ENCODE measurements around the gene PLPPR4. TPM values are rescaled to one million over a fixed set of nuclear protein-coding genes. Genes with fewer than 3 reads are reported as not detected.

The PLPPR4 gene
- total RNA-seq, 4 donors from 2014 or later: 1.8 to 7.2 (median 3.4) TPM

DNA sequence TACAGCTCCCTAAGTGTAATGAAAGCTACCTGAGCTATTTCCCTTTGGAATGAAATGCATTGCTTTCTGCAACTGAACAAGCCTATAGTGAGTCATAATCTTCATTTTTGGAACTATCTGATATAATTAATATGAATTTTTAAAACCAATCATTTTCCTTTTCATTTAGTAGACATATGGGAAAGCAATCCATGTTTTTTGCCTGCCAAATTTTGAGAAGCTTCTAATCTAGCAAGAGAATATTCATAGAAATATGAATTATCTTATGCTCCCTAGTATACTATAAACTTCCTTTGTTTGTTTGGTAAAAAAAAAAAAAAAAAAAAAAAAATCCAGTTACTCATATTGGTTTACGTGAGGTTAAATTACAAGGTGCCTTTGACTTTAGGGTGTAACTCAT, 68.3 kb downstream of the PLPPR4 start:
- Histone ChIP-seq H3K9me3 (no peaks in the 10 kb centered on the region), H3K27ac (no peak overlapping the region), H3K4me1 (no peaks in the 10 kb centered on the region), H3K27me3 (no peaks in the 10 kb centered on the region), H3K4me3 (no peak overlapping the region), H3K36me3 (no peaks in the 10 kb centered on the region)
- no peak for DNase-seq (ENCODE audit: low spot score in 2 of 2)
- WGBS: 90% methylated on average over 1 of the region's 1 CpG
- no peak for TF ChIP-seq POLR2AphosphoS5 (IDR thresholded peaks at IDR 0.05)
- TF ChIP-seq POLR2A (IDR thresholded peaks at IDR 0.05): no peak
- no peak for TF ChIP-seq EP300 (IDR thresholded peaks at IDR 0.05)
- no peak for TF ChIP-seq CTCF (IDR thresholded peaks at IDR 0.05)

- Histone ChIP-seq H3K36me3 (no peaks in the 10 kb centered on the region), H3K27me3 (no peaks in the 10 kb centered on the region), H3K4me1 (no peaks in the 10 kb centered on the region), H3K27ac (no peak overlapping the region), H3K9me3 (no peaks in the 10 kb centered on the region), H3K4me3 (no peak overlapping the region)
- no peak for TF ChIP-seq POLR2A (IDR thresholded peaks at IDR 0.05)
- no peak for TF ChIP-seq CTCF (IDR thresholded peaks at IDR 0.05)
- TF ChIP-seq EP300 (IDR thresholded peaks at IDR 0.05): no peak
- TF ChIP-seq POLR2AphosphoS5 (IDR thresholded peaks at IDR 0.05): no peak
- WGBS: 88% methylated on average over 5 of the region's 5 CpGs
- DNase-seq (ENCODE audit: low spot score in 2 of 2): no peak
Measured at GRCh38 chr1:99334991-99335390, 70.7 kb downstream of the PLPPR4 start.

GRCh38 chr1:99347041-99347684, 82.9 kb downstream of the PLPPR4 start:
- WGBS: 72% methylated on average over 2 of the region's 2 CpGs
- TF ChIP-seq CTCF (IDR thresholded peaks at IDR 0.05) (no peak), POLR2A (IDR thresholded peaks at IDR 0.05) (no peak), EP300 (IDR thresholded peaks at IDR 0.05) (no peak), POLR2AphosphoS5 (IDR thresholded peaks at IDR 0.05) (no peak)

DNA sequence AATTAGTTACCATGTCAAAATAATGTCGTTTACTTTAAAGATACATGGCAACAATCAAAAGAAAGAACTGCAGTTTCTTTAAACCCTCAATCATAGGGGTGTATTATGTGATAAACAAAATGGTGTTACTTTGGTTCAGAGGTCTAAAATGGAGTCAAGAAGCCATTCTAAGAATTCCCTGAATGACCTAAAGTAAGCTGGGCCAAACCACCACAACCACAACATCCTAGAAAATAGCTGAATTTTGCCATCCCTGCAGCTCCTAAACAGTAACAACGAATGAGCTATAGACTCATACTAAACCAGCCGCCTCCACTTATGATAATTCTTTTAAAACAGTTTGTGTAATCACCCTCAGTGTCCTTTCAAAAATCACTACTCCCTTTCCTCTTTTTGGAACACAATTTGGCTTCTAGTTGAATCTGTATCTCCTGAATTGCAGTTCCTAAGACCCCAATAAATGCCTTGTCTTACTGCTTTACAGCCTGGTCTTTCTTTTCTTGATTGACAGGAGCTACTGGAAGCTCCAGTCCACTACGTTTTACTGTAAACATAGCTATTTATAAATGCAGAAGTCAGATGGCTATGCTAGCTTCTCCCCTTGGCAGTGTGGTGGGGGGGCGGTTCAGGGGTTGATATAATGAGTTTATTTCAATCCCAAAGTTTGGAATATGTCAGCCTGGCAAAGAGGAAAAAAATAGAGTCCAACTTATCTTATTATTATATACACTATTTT, 84.3 kb downstream of the PLPPR4 start:
- no peak for TF ChIP-seq POLR2A (IDR thresholded peaks at IDR 0.05)
- TF ChIP-seq CTCF (IDR thresholded peaks at IDR 0.05): no peak
- TF ChIP-seq EP300 (IDR thresholded peaks at IDR 0.05): no peak
- TF ChIP-seq POLR2AphosphoS5 (IDR thresholded peaks at IDR 0.05): no peak
- H3K27me3 ChIP-seq: no peaks in the 10 kb centered on the region
- DNase-seq (ENCODE audit: low spot score in 2 of 2): no peak
- no peaks in the 10 kb centered on the region for H3K36me3 ChIP-seq
- 62% methylated on average over 5 of the region's 5 CpGs for WGBS
- H3K4me3 ChIP-seq: no peak overlapping the region
- H3K4me1 ChIP-seq: no peaks in the 10 kb centered on the region
- no peak overlapping the region for H3K27ac ChIP-seq
- H3K9me3 ChIP-seq: no peaks in the 10 kb centered on the region

More at GRCh38 chr1:99347041-99347684, 82.9 kb downstream of the PLPPR4 start:
- H3K27ac ChIP-seq: no peak overlapping the region
- H3K4me3 ChIP-seq: no peak overlapping the region
- no peaks in the 10 kb centered on the region for H3K4me1 ChIP-seq
- peaks cover 4% of the 10 kb centered on the region for H3K9me3 ChIP-seq
- DNase-seq (ENCODE audit: low spot score in 2 of 2): no peak
- no peaks in the 10 kb centered on the region for H3K36me3 ChIP-seq
- H3K27me3 ChIP-seq: no peaks in the 10 kb centered on the region

DNA sequence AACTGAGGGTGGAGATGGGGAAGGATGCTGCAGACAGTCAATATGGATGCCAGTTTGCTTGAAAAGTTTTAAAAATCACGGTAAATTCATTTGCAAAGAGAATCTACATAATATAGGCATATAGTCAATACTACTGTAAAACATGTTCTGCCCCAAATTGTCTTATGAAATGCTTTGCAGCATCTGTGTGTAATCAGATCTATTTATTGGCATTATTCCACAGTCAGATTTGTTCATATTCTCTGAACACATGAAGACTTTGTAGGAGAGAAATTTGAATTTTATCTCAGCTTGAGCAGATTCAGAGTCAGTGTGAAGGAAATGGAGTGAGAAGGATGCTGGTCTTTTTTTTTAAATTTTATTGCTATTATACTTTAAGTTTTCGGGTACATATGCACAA, 88.5 kb downstream of the PLPPR4 start:
- Histone ChIP-seq H3K36me3 (no peaks in the 10 kb centered on the region), H3K4me1 (no peaks in the 10 kb centered on the region), H3K9me3 (no peaks in the 10 kb centered on the region), H3K27ac (no peak overlapping the region), H3K4me3 (no peak overlapping the region), H3K27me3 (no peaks in the 10 kb centered on the region)
- TF ChIP-seq POLR2A (IDR thresholded peaks at IDR 0.05) (no peak), EP300 (IDR thresholded peaks at IDR 0.05) (no peak), POLR2AphosphoS5 (IDR thresholded peaks at IDR 0.05) (no peak), CTCF (IDR thresholded peaks at IDR 0.05) (no peak)
- 78% methylated on average over 2 of the region's 2 CpGs for WGBS
- no peak for DNase-seq (ENCODE audit: low spot score in 2 of 2)

Data from suprapubic skin (tissue), 4 donors.